Psoas muscle (tissue), 8 donors: Measurements from ENCODE around the gene SFXN4. TPM values are rescaled to one million over a fixed set of nuclear protein-coding genes. Genes with fewer than 3 reads are reported as not detected.
"Not testable (repeated sequence)": the region's sequence is repeated elsewhere in the genome, so short reads cannot be mapped to it uniquely, and the experiment has no call there.

Experiments used
- ATAC-seq, 4 donors: fragments of 200-7000 bp; cut with Tn5 transposase; one replicate each; pipeline ENCODE4 v1.9.1; 2020; ENCODE audit warnings: moderate library complexity in 3 of 4, mild to moderate bottlenecking in 2 of 4
- DNase-seq, 2 donors: peaks; one replicate each; pipeline ENCODE4 v3.0.0-alpha.2; 2020
- H3K27ac ChIP-seq: fragments of 200-600 bp; one replicate; pipeline ENCODE4 v1.8.0; 2022
- H3K27me3 ChIP-seq, 3 donors: fragments of 200-600 bp in 1 of 3; one replicate each; pipeline versions ENCODE4 v1.6.1 to v1.8.0; 2013 to 2022; ENCODE audit warnings: low read length in 2 of 3, mild to moderate bottlenecking in 2 of 3, moderate library complexity in 1 of 3; ENCODE audit not compliant: insufficient read depth in 3 of 3
- H3K36me3 ChIP-seq, 2 donors: fragments of 200-600 bp in 1 of 2; one replicate each; pipeline versions ENCODE4 v1.6.1 to v1.8.0; 2013 to 2022; ENCODE audit warnings: low read depth in 1 of 2, mild to moderate bottlenecking in 1 of 2, moderate library complexity in 1 of 2; ENCODE audit not compliant: insufficient read depth in 1 of 2
- H3K4me1 ChIP-seq: fragments of 200-600 bp; one replicate; pipeline ENCODE4 v1.8.0; 2022
- H3K4me3 ChIP-seq: fragments of 200-600 bp; one replicate; pipeline ENCODE4 v1.8.0; 2022; ENCODE audit warnings: mild to moderate bottlenecking
- H3K9me3 ChIP-seq: fragments of 200-600 bp; one replicate; pipeline ENCODE4 v1.8.0; 2022
- WGBS, 3 donors: extraction: QIAGEN DNeasy Blood & Tissue Kit; methylation state at CpG; one replicate each; pipeline versions ENCODE4 v1.1.6 to v1.1.7; 2013; 5-methylcytosine and 5-hydroxymethylcytosine counted together
- intact Hi-C, 2 donors: fragments of 100-400 bp; cut with DNase I; formaldehyde crosslinking; loops; one replicate each; pipeline versions ENCODE4 v1.11.0 to v1.14.2; 2022
- polyA plus RNA-seq, 3 donors: library from polyadenylated mRNA; stranded (reverse); fragments of 200-250 nt; gene quantifications; one replicate each; pipeline ENCODE4 v1.2.3, GENCODE V29; 2013
- total RNA-seq, 4 donors: library from RNA; stranded (reverse); fragmentation: NEBNext Ultra II Directional in 2 of 4; extraction: Animal tissue kit (Norgen Biotek cat#: 25700) in 2 of 4; gene quantifications; one replicate each; pipeline versions ENCODE4 v1.2.1 to v1.2.4, GENCODE V29; 2021 to 2023
- TF ChIP-seq, protein P1 (sequence below): fragments of 200-600 bp; IDR thresholded peaks from one replicate; pipeline ENCODE4 v1.8.0; 2022; ENCODE audit warnings: antibody characterized with exemption
- donor health status: healthy with polysubstance abuse.
- donor health status: DM: no; HTN: no; CAD: no; lungs with moderate emphysema.
- donor health status: Bipolar disorder and iron deficiency.
- donor health status: healthy.
- donor health status: DM: yes; HTN: yes; CAD: no.
- donor health status: DM: no; HTN: no; CAD: no.
- donor health status: DM: no; HTN: no; CAD: no.
- donor health status: DM: yes; HTN: yes; CAD: no.

The SFXN4 gene
- total and polyA plus RNA-seq, 7 donors: 37.1 to 67.2 (median 48.9) TPM

DNA sequence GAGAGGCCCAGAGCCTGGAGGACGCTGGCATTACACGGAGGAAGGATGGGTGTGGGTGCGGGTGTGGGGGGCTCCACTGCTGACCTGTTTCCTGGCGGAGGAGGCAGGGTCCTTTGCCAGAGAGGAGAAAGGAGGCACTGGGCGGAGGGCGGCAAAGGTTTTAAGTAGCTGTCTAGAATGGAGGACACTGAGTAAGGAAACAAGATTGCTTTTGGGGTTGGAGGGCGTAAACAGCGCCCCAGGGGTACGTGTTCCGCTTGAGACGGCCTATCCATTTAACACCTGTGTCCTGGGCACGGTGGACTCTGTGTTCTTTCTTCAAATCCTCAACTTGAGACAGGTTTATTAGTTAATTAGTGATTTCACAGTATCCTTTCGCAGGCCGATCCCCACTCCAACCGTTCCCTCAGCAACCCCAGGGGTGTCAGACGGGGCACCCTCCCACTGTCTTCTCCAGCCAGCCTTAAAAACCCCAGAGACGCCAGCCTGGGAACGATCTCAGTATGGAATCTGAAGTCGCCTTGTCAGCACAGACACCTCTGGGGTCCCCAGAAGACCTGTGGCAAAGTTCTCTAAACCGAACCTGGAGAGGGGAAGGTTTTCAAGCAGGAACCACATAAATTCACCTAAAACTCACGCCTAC is 24.8 kb downstream of the SFXN4 start:
- intact Hi-C loops: no loop called here

DNA sequence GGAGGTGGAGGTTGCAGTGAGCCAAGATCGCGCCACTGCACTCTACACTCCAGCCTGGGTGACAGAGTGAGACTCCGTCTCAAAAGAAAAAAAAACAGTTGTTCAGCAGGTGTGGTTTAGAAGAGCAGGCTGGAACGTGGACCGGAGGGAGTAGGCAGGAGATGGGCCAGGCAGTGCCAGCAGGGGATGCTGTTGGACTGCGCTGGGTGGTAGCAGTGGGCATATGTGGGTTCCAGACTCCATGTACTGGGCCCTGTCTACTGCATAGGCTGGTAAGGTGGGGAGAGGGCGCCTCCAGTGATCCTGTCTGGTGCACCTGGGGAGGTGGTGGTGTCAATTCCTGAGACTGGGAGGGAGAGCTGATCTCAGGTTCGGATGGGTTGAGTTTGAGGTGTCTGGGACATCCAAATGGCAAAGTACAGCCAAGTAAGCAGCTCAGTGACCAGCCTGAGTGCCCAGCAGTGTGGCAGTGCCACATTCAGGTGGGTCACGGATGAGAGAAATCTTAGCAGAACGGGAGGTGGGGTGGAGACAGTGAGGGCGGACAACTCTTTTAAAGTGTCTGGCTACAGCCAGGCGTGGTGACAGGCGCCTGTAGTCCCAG is 25.9 kb downstream of the SFXN4 start:
- no peak for DNase-seq
- TF ChIP-seq, protein P1, sequence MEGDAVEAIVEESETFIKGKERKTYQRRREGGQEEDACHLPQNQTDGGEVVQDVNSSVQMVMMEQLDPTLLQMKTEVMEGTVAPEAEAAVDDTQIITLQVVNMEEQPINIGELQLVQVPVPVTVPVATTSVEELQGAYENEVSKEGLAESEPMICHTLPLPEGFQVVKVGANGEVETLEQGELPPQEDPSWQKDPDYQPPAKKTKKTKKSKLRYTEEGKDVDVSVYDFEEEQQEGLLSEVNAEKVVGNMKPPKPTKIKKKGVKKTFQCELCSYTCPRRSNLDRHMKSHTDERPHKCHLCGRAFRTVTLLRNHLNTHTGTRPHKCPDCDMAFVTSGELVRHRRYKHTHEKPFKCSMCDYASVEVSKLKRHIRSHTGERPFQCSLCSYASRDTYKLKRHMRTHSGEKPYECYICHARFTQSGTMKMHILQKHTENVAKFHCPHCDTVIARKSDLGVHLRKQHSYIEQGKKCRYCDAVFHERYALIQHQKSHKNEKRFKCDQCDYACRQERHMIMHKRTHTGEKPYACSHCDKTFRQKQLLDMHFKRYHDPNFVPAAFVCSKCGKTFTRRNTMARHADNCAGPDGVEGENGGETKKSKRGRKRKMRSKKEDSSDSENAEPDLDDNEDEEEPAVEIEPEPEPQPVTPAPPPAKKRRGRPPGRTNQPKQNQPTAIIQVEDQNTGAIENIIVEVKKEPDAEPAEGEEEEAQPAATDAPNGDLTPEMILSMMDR: peak; percentile 31
- H3K9me3 ChIP-seq: no peaks in the 10 kb centered on the region
- peaks cover 4% of the 10 kb centered on the region for H3K4me1 ChIP-seq
- H3K36me3 ChIP-seq: peaks cover 0 to 48% of the 10 kb centered on the region in 2 donors
- no peak overlapping the region for H3K4me3 ChIP-seq
- no peaks in the 10 kb centered on the region for H3K27me3 ChIP-seq
- ATAC-seq: peak; percentile 60 to 66 (median 64)
- 75 to 85% (median 85%) methylated on average over 13 of the region's 13 CpGs for WGBS, 3 donors
- intact Hi-C loops: no loop called here
- no peak overlapping the region for H3K27ac ChIP-seq

More for the DNA sequence above, 24.8 kb downstream of the SFXN4 start:
- ATAC-seq (no peak), DNase-seq (no peak)
- no peaks in the 10 kb centered on the region for H3K27me3 ChIP-seq
- no peaks in the 10 kb centered on the region for H3K9me3 ChIP-seq
- no peak overlapping the region for H3K4me3 ChIP-seq
- no peak overlapping the region for H3K27ac ChIP-seq
- 87 to 90% (median 87%) methylated on average over 21 of the region's 21 CpGs for WGBS, 3 donors
- H3K36me3 ChIP-seq: peaks cover 2 to 53% of the 10 kb centered on the region in 2 donors
- TF ChIP-seq, protein P1: no peak
- H3K4me1 ChIP-seq: peaks cover 5% of the 10 kb centered on the region

- no peaks in the 10 kb centered on the region for H3K27me3 ChIP-seq
- DNase-seq (no peak), ATAC-seq (peak in 1 of 4 donors; percentile 21)
- peaks cover 0 to 52% of the 10 kb centered on the region in 2 donors for H3K36me3 ChIP-seq
- no peak overlapping the region for H3K4me3 ChIP-seq
- H3K9me3 ChIP-seq: no peaks in the 10 kb centered on the region
- 88 to 94% (median 93%) methylated on average over 16 of the region's 16 CpGs for WGBS, 3 donors
- peaks cover 4% of the 10 kb centered on the region for H3K4me1 ChIP-seq
- no peak overlapping the region for H3K27ac ChIP-seq
- TF ChIP-seq, protein P1: no peak
- intact Hi-C loops: no loop called here
Measured at GRCh38 chr10:119138346-119139306, 26.9 kb downstream of the SFXN4 start.

- H3K9me3 ChIP-seq, H3K27me3 ChIP-seq, ATAC-seq, DNase-seq, H3K27ac ChIP-seq, intact Hi-C loops, H3K4me1 ChIP-seq, H3K4me3 ChIP-seq: not testable (repeated sequence)
- 79 to 81% (median 81%) methylated on average over 8 of the region's 8 CpGs for WGBS, 3 donors
- H3K36me3 ChIP-seq: peaks cover 0 to 52% of the 10 kb centered on the region in 2 donors
Measured at GRCh38 chr10:119137878-119138277, 27.6 kb downstream of the SFXN4 start.

- ATAC-seq (no peak), DNase-seq (no peak)
- TF ChIP-seq, protein P1: no peak
- H3K27ac ChIP-seq: no peak overlapping the region
- 79 to 92% (median 87%) methylated on average over 7 of the region's 7 CpGs for WGBS, 3 donors
- H3K9me3 ChIP-seq: no peaks in the 10 kb centered on the region
- no peaks in the 10 kb centered on the region for H3K27me3 ChIP-seq
- peaks cover 9% of the 10 kb centered on the region for H3K4me1 ChIP-seq
- no peak overlapping the region for H3K4me3 ChIP-seq
- intact Hi-C loops: no loop called here
- H3K36me3 ChIP-seq: peaks cover 0 to 55% of the 10 kb centered on the region in 2 donors
Measured at GRCh38 chr10:119136084-119136483, 29.4 kb downstream of the SFXN4 start.
